Measurements from ENCODE around the gene CA12.
"Not testable (repeated sequence)": the region's sequence is repeated elsewhere in the genome, so short reads cannot be mapped to it uniquely, and the experiment has no call there.

The CA12 gene

DNA sequence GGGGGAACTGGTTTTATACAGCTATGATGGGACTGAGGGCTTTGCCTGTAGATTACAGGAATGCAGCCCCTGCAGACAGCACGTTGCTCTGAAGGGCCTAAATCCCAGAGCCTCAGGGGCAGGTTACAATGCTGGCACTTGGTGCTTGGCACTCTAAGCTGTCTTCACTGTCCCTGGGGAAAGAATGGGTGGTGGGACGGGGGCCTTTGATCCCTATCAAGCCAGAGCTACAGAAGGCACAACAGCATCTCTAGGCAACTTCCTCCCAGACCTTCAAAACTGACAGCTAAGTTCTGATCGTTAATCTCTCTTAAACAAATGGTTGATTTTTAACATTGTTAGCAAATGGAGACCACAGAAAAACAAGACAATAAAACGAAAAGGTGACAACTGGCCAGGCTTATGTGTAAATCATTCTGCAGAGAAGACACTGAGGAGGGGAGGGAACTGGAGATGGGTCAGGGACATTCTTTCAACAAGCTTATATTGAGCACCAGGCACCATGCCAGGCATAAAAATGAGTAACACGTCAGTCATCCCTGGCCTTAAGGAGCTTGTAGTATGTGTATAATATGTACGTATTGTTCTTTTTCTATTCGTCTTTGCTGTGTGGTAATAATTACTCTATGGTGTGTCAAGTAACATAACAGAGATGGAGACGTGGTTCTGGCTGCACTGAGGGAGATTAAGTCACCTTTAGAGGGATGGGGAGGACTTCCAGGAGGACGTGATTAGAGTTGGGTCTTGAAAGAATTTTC is 49.1 kb downstream of the CA12 start:
- DNase-seq = no peak

DNA sequence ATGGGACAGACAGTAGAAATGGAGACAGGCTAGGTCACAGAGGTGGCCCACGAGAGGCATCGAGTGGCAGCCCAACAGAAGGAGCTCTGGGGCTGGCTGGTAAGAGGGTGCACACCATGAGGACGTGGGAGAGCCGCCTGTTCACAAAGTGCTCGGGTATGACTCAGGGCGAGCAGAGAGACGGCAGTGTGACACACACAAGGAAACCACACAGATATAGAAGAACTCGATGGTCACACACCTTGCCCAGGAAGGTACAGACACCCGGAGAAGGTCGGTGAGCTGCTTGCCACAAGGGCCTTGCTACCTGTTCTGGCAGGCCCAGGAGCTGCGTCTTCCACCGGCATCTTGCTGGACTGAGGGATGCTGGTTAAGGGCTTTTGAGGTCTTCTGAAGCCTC is 50.2 kb downstream of the CA12 start:
- DNase-seq = no peak

DNA sequence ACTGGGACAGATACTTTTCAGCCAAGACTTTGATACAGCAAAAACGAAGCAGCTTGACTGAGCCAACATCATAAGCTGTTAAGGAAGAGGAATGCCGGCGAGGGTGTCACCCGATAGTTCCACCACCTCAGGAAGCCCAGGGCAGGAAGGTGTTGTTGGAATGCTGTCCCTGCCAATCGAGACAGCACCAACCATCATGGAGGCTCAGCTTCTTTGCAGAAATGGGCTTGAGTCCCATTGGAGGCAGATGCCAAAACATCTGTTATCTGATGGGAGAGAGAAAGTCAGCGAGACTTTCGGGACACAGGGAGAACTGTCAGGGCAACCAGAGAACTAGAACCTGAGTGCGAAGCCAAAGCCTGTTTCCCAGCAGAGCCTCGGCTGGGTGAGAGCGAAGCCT is 50.7 kb downstream of the CA12 start:
- no peak for DNase-seq

DNA sequence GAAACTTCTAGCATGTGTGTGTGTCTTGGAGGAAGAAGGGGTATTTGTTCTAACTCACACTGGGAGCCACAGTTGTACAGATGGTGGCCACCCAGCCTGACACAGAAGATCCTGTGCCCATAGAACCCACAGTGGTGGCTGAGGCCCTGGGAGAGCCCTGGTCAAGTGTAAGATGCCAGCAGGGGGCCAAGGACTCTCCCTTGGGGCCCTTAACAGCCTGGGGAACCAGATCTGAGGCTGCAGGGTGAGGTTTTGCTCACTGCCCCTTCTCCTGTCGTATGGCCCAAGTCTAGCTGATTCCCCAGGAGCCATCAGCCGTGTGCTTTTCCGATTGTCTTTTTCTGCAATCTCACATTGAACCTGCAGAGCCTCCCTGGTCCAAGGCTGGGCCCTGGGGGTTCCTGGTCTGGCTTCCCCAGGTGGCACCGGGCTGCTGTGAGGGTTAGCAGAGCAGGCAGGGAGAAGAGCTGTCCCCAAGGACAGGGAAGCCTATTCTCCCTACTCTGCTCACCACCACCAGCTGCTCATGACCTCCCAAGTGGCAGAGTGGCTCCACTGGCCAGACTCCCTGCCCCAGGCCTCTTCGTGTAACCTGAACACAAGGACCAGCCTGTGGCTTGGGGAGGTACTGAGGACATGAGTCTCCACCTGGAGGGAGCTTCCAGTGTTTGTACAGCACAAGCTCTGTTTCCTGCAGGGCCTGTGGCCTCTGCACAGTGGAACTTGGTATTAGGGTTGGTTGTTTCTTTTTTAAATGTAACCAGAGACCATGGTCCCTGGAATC is 51.9 kb downstream of the CA12 start:
- DNase-seq = no peak

DNA sequence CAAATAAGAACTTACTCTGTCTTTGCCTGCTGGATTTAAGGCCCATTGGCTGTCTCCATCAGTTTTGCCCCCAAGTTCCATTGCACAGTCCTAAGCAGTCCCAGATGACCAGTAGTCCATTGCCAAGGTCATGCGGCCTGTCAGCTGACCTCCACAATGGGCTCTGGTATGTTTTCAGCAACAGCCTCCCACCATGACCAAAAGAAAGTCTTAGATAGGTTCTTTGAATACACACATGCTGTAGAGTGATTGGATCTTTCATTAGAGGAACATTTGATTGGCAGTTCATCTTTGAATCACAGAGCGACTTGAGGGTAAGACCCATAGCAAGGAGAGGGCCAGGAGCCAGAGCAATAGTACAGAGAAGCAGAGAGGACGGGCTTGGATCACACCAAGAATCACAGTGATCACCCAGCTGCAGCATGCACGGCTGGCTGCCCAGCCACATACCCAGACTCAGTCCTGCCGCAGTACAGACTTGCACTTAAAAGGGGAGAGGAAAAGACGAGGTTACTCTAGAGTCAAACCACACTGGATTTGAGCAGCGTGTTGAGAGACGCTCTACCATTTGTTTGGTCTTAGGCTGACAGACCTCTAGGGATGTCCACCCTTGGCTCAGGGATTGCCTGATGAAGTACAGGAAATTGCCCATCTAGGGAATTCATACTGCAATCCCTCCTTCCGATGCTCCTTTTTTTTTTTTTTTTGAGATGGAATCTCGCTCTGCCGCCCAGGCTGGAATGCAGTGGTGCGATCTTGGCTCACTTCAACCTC is 53.8 kb downstream of the CA12 start:
- no peak for DNase-seq

DNA sequence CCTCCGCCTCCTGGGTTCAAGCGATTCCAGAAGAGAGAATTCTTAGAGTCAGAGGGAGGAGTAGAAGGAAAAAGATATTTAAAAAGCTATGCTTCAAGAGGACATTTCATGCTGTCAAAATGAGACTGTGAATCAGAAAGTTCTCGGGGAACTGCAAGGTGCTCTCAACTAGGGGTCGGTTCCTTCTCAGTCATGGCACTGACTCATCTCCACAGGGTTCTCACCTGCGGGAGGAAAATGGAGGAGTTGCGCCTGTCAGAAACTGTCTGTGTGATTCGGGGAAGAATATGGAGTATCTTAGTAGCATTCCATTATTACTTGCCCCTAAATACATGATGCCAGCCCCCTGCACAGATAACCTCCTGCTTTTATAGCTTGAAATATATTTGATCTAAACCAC is 56.9 kb downstream of the CA12 start:
- DNase-seq = no peak

DNA sequence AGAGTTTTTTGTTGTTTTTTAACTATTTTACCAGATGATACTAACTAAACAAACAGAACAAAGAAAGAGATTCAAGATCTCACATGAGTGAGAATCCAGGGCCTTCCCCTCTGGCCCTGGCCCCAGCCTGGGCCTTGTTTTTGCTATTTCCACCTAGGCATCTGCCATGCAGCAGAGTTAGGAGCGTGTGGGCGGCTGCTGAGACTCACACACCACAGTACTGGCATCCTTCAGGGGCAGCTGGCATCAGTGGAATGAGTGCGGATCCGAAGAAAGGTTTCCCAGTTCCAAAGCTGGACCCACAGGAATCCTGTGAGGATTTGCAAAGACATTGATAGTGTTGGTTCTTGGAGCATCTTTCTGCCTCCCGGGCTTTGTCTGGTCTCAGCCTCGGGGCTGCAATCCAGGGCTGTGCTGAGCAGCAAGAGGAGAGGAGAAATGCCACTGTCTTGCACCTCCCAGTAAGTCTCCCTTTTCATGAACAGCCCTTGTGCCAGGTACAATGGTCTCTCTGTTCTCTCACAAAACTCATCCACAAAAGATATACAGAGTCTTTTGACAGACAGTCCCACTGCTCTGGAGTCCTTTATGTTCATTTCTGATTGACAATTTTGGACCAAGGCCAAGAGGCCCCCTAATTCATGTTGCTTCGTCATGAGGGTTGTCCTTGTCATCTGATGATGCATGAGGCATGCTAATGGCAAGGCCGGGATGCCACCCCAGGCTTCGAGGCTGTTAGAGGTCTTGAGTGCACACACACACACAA is 57.7 kb downstream of the CA12 start:
- DNase-seq = no peak

DNA sequence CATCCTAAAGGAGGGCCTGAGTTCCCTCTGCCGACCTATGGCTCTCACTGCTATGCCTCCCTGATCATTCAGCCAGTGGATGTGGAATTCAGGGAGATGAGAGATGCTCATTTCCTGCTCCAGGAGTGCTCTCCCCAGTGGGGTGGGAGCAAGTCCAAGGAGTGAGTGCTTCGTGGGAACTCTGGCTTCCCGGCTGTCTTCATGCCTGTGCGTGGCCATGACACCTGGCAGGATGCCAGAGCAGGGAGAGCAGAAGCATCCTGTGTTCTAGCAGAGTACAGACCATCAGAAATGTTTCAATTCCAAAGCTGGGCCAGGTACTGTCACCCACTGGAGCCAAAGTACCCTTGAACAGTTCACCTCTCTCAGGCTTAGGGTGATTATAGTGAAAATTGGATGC is 59.1 kb downstream of the CA12 start:
- peak; percentile 38 for DNase-seq

DNA sequence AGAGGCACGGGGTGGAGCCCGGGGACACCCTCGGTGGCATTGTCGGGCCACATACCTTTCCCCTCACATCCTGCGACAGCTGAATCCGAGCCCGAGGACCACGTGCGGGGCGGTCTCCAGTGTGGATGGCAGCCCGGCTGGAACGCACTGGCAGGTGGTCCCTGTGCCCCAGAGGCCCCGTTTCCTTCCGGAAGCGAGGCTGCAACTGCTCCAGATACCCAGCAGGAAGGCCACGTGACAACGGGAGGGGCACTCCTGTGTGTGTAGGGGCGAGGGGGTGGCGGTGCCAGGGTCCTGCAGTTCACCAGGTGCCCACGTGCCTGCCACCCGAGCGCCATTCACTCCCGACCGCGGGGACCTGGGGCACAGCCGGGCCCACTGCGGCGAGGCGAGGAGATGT is 60.2 kb downstream of the CA12 start:
- no peak for DNase-seq

DNA sequence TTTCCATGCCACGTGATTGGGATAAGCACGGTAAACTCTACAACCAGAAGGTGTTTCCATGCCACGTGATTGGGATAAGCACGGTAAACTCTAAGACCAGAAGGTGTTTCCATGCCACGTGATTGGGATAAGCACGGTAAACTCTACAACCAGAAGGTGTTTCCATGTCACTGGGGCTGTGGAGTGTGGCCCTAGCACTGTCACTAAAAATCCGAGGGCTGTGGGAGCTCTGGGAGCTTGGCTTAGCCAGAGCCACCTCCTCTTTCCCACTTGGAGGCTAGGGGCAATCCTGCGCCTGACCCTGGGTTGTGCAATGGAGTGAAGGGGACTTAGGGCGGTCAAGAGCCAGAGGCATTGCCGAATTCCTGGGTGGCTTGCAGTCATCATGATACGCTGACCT is 60.7 kb downstream of the CA12 start:
- DNase-seq = not testable (repeated sequence)

DNA sequence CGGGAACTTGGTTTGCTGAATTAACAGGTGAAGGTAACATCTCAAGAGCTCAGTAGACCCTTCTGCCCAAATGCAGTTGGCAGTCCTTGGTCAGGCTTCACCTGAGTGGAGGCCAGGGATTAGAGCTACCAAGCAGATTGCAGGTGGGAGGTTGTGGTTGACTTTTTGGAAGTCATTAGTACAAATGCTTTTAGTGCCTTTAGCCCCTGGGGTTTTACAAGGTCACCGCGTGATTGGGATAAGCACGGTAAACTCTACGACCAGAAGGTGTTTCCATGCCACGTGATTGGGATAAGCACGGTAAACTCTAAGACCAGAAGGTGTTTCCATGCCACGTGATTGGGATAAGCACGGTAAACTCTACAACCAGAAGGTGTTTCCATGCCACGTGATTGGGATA is 61.2 kb downstream of the CA12 start:
- DNase-seq = not testable (repeated sequence)

DNA sequence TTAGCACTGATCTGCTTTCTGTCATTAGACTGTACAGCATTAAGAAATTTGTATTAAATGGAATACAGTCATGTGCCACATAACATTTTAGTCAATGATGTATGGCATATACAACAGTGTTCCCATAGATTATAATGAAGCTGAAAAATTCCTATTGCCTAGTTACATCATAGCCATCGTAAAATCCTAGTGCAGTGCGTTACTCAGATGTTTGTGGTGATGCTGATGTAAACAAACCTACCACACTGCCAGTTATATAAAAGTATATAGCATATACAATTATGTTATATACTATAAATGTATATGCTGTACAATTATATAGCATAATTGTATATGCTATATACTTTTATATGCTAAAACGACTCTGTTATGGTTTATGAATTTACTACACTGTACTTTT is 62.6 kb downstream of the CA12 start:
- DNase-seq = no peak

DNA sequence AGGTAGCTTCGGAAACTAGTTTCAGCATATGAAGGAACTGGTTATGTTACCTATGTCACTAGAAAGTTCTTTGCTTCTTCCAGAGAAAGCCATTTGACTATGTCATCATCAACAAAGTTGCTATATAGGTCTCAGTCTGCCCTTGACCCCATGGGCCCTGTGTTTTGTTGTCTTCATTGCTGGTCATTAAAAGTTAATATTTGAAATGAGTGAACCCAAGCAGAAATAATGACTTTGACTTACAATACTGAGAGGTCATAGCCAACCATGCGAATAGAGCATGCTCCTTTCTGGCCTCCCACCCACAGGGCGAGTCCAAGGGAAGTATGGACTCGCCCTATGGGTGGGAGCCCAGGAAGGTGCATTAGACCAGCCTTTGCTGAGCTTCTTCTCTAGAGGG is 63.3 kb downstream of the CA12 start:
- no peak for DNase-seq

DNA sequence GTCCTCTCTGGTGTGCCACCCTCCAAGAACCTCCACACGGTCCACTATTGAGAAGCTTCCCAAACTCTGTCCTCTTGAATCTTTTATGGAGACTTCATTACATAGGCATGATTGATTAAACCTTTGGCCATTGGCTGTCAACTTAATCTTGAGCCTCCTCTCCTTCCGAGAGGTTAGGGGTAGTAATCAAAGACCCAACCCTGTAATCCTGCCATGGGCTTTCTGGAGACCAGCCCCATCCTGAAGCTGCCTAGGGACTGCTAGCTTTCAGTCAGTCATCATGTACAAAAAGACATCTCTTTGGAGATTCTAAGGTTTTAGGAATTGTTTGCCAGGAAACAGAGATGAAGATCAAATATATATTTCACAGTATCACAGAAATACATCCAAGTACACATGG is 67.2 kb downstream of the CA12 start:
- no peak for DNase-seq

DNA sequence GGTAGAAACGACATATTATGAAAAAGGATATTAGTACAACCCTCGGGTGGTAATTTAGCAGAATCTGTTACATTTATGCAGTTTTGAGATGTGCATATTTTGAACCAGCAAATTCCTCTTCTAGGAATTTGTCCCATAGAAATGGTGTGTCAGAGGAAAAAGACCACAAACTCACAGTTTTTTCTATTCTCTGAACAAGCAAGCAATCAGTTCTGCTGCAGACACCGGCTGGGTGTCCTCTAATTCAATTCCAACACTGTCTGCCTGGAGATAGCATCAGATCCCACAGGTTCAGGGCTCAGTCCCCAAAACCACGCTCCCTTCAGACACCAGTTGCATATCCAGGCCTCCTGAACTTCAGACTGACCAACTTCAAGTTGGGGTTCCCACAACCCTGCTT is 67.8 kb downstream of the CA12 start:
- no peak for DNase-seq

DNA sequence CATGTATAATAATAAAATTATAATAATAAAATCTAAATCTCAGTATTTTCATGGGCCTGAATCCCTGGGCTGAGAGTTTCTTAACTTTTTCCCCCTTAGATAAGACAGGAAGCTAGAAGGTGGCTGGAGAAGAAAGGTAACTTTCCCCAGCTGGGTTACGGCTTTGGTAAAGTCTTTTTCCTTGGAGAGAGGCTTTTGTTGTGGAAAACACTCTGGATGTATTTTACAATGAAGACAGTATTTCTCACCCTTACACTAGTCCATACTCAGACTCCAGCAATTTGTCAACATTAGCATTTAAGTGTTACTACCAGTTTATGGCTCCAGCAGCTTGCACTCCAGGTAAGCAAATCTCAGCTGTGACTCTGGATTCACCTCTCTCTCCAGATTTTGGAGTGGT is 69.4 kb downstream of the CA12 start:
- DNase-seq = no peak

DNA sequence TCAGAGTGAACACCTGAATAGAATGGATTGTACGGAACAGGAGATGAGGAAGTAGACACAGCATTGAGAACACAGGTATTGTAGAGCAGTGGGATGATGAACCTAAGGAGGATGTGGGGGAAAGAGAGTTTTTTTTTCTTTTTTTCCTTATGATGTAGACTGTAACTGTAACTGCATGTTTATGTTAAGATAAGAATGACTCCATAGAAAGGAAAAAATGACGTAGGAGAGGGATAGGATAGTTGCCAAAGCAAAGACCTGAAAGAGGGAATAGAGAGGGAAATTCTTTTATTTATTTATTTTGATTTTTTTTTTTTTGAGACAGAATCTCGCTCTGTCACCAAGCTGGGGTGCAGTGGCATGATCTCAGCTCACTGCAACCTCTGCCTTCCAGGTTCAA is 71.0 kb downstream of the CA12 start:
- DNase-seq = no peak

DNA sequence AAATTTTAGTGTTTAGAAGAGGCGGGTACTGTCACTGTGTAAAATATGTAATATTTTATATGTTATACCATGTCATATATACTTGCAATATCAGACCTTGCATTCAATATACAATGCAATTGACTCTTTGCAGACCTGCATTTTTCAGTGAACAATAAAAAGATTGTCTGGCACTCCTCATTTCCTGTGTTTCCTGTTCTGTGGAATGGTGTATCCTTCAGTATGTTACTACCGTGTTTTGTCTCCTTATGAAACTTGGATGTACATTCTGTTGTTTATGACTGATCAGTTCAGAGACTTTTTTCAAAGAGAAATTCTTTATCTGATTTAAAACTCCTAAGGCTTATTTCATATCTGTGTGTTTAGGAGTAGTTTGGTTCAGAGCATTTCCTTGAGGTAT is 72.7 kb downstream of the CA12 start:
- no peak for DNase-seq

DNA sequence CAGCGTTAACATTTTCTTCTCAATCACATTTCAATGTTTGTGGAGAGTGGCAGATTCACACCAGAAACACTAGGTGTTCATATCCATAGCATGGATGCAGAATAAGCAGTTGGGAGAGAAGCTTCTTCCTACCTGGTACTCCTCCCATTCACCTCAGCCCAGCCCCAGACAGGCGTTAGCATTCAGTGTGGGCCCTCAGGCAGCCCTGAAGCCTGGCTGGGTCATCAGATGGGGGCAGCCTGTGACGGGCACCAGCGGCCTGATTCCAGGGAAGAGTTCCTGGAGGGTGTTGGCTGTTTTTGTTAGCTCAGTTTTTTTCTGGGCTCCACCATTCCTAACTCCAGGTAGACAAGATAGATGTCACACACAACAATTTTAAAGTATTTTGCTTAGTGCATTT is 73.2 kb downstream of the CA12 start:
- no peak for DNase-seq

DNA sequence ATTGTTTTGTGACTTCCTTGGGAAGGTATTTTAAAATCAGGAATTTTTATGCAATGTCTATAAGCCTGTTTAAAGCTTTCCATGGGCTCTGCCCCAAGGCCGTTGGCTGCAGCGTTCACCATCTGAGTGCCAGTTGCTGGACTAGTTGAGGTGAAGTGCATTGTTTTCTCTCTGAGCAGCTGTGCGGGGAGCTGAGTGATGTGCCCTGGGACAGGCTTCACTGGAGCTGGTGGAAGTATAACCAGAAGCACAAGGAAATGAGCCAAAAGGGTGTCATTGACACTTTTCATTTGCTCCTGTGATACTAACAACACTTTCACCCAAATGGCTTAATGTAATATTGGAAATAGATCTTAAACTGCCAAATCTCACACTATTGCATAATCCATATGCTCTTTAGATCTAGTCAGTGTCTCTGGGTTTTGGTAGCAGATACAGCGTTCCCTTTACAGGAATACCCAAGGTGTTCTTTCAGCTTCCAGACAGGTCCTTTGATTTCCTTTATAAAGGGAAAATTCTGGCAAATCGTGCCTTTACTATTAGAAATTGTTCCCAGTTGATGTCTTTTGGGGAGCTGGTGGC is 75.1 kb downstream of the CA12 start:
- DNase-seq = no peak

DNA sequence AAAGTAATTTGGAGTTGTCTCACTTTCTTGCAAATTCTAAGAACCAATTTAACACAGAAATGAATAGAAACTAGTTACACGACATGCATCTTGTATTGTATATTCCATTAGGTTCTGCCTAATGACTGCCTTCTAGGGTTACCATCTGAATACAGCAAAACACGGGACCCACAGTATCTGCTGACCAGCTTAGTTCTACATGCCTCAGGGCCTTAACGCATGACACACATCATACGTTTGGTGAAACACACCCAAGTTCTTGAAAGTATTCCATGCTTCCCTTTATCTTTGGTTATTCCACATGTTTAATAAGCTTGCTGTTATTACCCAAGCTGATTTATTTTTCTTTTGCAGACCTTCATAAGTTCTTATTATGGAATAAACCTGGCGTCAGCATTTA is 76.4 kb downstream of the CA12 start:
- DNase-seq = no peak

DNA sequence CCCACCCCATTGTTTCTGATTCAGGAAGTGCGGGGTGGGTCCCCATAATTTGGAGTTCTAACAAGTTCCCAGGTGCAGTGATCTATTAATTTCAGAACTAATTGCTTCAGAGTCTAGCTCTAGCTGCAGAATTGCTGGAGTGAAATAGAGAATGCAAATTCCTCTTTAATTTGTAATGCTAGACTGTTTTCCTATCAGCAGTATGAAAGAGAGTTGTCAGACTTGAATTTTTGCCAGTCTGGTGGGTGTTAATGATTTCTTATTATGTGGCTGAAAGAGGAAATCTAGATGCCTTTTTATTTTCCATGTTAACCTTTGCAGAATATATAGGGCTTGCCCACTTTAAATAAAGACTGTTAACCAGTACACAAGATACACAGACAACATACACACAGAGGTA is 80.6 kb downstream of the CA12 start:
- DNase-seq = no peak
